HG03196 (cell line): ENCODE data around the gene MUC5B.
"Not testable (repeated sequence)": the region's sequence is repeated elsewhere in the genome, so short reads cannot be mapped to it uniquely, and the experiment has no call there.

Experiments used
- ATAC-seq: cut with Tn5 transposase; IDR thresholded peaks from one replicate; pipeline ENCODE4 v1.9.1; 2021; ENCODE audit not compliant: unreplicated experiment

MUC5B gene

DNA sequence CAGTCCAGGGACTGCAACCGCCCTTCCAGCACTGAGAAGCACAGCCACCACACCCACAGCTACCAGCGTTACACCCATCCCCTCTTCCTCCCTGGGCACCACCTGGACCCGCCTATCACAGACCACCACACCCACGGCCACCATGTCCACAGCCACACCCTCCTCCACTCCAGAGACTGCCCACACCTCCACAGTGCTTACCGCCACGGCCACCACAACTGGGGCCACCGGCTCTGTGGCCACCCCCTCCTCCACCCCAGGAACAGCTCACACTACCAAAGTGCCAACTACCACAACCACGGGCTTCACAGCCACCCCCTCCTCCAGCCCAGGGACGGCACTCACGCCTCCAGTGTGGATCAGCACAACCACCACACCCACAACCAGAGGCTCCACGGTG, 19.9 kb downstream of the MUC5B start:
- ATAC-seq = not testable (repeated sequence)

DNA sequence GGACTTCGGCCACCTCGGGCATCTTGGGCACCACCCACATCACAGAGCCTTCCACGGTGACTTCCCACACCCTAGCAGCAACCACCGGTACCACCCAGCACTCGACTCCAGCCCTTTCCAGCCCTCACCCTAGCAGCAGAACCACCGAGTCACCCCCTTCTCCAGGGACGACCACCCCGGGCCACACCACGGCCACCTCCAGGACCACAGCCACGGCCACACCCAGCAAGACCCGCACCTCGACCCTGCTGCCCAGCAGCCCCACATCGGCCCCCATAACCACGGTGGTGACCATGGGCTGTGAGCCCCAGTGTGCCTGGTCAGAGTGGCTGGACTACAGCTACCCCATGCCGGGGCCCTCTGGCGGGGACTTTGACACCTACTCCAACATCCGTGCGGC, 20.7 kb downstream of the MUC5B start:
- not testable (repeated sequence) for ATAC-seq

DNA sequence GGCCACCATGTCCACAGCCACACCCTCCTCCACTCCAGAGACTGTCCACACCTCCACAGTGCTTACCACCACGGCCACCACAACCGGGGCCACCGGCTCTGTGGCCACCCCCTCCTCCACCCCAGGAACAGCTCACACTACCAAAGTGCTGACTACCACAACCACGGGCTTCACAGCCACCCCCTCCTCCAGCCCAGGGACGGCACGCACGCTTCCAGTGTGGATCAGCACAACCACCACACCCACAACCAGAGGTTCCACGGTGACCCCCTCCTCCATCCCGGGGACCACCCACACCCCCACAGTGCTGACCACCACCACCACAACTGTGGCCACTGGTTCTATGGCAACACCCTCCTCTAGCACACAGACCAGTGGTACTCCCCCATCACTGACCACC, 21.7 kb downstream of the MUC5B start:
- not testable (repeated sequence) for ATAC-seq

DNA sequence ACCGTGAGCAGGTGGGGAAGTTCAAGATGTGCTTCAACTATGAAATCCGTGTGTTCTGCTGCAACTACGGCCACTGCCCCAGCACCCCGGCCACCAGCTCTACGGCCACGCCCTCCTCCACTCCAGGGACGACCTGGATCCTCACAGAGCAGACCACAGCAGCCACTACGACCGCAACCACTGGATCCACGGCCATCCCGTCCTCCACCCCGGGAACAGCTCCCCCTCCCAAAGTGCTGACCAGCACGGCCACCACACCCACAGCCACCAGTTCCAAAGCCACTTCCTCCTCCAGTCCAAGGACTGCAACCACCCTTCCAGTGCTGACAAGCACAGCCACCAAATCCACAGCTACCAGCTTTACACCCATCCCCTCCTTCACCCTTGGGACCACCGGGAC, 22.9 kb downstream of the MUC5B start:
- not testable (repeated sequence) for ATAC-seq

DNA sequence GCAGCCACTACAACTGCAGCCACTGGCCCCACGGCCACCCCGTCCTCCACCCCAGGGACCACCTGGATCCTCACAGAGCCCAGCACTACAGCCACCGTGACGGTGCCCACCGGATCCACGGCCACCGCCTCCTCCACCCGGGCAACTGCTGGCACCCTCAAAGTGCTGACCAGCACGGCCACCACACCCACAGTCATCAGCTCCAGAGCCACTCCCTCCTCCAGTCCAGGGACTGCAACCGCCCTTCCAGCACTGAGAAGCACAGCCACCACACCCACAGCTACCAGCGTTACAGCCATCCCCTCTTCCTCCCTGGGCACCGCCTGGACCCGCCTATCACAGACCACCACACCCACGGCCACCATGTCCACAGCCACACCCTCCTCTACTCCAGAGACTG, 23.4 kb downstream of the MUC5B start:
- ATAC-seq = not testable (repeated sequence)

DNA sequence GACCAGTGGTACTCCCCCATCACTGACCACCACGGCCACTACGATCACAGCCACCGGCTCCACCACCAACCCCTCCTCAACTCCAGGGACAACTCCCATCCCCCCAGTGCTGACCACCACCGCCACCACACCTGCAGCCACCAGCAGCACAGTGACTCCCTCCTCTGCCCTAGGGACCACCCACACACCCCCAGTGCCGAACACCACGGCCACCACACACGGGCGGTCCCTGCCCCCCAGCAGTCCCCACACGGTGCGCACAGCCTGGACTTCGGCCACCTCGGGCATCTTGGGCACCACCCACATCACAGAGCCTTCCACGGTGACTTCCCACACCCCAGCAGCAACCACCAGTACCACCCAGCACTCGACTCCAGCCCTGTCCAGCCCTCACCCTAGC, 24.2 kb downstream of the MUC5B start:
- not testable (repeated sequence) for ATAC-seq

DNA sequence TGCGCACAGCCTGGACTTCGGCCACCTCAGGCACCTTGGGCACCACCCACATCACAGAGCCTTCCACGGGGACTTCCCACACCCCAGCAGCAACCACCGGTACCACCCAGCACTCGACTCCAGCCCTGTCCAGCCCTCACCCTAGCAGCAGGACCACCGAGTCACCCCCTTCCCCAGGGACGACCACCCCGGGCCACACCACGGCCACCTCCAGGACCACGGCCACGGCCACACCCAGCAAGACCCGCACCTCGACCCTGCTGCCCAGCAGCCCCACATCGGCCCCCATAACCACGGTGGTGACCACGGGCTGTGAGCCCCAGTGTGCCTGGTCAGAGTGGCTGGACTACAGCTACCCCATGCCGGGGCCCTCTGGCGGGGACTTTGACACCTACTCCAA, 26.1 kb downstream of the MUC5B start:
- not testable (repeated sequence) for ATAC-seq

DNA sequence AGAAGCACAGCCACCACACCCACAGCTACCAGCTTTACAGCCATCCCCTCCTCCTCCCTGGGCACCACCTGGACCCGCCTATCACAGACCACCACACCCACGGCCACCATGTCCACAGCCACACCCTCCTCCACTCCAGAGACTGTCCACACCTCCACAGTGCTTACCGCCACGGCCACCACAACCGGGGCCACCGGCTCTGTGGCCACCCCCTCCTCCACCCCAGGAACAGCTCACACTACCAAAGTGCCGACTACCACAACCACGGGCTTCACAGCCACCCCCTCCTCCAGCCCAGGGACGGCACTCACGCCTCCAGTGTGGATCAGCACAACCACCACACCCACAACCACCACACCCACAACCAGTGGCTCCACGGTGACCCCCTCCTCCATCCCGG, 27.5 kb downstream of the MUC5B start:
- ATAC-seq = not testable (repeated sequence)

DNA sequence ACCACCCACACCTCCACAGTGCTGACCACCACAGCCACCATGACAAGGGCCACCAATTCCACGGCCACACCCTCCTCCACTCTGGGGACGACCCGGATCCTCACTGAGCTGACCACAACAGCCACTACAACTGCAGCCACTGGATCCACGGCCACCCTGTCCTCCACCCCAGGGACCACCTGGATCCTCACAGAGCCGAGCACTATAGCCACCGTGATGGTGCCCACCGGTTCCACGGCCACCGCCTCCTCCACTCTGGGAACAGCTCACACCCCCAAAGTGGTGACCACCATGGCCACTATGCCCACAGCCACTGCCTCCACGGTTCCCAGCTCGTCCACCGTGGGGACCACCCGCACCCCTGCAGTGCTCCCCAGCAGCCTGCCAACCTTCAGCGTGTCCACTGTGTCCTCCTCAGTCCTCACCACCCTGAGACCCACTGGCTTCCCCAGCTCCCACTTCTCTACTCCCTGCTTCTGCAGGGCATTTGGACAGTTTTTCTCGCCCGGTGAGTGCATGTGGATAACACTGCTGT, 28.4 kb downstream of the MUC5B start:
- ATAC-seq = no peak

DNA sequence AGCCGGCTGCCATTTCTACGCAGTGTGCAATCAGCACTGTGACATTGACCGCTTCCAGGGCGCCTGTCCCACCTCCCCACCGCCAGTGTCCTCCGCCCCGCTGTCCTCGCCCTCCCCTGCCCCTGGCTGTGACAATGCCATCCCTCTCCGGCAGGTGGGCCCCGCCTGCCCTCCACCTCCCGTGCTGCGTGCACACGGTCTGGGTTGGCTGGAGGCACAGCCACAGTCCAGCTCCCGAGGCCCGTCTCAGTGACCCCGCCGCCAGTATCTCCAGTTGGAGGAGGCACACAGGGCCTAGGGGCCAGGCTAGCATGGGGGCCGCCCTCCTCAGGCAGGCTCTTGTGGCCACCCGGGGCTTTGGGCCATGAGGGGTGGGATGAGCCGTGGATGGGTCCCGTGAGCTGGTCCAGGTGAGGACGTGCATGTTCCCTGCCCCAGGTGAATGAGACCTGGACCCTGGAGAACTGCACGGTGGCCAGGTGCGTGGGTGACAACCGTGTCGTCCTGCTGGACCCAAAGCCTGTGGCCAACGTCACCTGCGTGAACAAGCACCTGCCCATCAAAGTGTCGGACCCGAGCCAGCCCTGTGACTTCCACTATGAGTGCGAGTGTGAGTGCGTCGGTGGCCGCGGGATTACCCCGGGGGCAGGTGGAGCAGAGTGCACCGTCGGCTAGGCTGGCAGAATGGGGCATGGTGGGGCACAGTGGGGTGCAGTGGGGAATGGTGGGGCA, 29.7 kb downstream of the MUC5B start:
- ATAC-seq = no peak

DNA sequence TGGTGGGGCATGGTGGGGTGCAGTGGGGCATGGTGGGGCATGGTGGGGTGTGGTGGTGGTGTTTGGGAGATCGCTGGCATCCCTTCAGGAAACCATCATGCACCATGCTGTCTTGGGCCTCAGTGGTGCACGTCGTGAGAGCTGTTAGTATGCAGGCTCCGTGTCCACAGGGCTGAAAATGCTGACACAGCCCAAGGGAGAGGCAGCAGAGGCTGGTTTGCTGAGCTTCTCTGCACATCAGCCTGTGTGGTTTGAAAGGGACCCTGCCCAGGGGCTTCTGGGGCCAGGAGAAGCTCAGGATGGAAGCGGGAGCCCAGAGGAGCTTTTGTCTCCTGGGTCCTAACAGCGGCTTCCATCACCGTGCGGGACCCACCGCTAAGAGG, 30.2 kb downstream of the MUC5B start:
- ATAC-seq = no peak

DNA sequence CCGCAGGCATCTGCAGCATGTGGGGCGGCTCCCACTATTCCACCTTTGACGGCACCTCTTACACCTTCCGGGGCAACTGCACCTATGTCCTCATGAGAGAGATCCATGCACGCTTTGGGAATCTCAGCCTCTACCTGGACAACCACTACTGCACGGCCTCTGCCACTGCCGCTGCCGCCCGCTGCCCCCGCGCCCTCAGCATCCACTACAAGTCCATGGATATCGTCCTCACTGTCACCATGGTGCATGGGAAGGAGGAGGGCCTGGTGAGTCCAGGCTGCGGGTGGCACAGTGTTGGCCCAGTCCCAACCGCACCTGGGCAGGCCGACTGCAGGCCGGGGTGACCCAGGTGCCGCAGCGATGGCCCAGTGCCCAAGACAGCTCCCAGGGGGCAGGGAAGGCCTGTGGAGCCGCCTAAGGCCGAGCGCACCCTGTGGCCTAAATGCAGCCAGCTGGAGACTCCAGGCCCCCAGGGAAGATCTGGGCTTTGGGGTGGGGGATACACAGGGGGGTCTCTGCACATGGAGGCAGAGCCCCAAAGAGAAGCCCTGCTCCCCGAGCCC, 31.3 kb downstream of the MUC5B start:
- ATAC-seq = no peak

DNA sequence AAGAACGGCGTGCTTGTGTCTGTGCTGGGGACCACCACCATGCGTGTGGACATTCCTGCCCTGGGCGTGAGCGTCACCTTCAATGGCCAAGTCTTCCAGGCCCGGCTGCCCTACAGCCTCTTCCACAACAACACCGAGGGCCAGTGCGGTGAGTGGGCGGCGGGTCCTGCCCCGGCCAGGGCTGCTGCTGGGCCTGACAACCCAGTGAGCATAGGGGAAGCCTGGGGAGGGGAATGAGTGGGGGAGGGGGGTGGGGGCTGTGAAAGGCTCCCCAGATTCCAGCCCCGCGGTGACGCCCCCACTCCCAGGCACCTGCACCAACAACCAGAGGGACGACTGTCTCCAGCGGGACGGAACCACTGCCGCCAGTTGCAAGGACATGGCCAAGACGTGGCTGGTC, 31.9 kb downstream of the MUC5B start:
- ATAC-seq = no peak

DNA sequence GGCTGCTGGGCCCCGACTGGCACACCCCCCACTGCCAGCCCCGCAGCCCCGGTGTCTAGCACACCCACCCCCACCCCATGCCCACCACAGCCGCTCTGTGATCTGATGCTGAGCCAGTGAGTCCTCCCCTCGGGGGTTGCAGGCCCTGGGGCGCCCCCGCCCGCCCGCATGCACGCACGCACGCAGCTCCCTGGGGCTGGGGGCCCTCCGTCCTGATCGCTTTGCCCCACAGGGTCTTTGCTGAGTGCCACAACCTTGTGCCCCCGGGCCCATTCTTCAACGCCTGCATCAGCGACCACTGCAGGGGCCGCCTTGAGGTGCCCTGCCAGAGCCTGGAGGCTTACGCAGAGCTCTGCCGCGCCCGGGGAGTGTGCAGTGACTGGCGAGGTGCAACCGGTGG, 32.3 kb downstream of the MUC5B start:
- ATAC-seq = no peak

DNA sequence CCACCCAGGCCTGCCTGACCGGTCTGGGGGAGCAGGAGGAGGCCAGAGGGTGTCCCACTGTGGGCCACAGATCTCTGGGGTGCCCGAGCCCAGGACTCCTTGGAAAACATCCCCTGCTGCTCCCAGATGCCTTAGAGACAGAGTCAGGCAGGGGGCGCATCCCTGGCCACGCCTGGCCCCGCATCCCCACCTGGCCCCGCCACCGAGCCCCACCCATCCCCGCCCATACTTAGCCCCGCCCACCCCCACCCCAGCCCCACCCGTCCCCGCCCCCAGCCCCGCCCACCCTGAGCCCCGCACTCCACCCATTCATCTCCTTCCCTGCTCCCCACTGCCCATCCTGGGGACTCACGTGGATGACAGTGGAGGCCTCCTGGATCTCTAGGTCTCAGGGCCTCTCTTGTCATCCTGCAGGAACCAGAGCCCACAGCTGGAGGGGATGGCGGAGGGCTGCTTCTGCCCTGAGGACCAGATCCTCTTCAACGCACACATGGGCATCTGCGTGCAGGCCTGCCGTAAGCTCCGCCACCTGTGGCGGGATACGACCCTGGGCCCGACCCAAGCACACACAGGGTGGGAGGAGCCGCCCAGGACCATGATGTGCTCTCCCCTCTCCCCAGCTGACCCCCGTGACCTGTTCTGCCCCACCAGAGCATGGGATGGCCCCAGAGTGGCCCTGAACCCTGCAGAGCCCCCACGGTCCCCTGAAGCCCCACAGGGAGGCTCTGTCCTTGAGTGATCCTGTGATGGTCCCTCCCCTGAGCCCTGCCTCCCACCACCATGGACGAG, 33.6 kb downstream of the MUC5B start:
- no peak for ATAC-seq

DNA sequence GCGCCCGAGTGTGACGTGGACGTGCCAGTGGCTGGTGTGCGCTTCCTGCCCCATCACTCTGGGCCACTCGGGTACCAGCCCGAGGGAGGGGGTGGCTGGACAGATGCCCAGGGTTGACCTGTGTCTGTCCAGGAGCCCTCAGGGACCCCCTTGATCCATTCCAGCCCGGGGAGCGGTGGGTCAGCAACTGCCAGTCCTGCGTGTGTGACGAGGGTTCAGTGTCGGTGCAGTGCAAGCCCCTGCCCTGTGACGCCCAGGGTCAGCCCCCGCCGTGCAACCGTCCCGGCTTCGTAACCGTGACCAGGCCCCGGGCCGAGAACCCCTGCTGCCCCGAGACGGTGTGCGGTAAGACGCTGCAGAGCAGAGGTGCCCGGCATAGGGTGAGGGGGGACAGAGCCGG, 34.5 kb downstream of the MUC5B start:
- no peak for ATAC-seq

DNA sequence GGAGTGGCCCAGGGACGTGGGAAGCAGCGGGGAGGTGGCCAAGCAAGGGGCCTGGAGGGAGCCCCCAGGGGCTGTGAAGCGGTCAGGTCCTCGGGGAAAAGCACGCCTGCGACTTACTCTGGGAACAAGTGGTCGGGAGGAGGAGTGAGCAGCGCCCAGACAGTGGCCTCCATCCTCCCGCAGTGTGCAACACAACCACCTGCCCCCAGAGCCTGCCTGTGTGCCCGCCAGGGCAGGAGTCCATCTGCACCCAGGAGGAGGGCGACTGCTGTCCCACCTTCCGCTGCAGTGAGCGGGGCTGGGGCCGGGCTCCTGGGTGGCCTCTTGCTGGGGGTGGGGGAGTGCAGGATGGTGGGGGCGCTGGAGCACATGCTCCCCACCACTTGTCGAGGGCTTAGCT, 35.0 kb downstream of the MUC5B start:
- ATAC-seq = no peak

DNA sequence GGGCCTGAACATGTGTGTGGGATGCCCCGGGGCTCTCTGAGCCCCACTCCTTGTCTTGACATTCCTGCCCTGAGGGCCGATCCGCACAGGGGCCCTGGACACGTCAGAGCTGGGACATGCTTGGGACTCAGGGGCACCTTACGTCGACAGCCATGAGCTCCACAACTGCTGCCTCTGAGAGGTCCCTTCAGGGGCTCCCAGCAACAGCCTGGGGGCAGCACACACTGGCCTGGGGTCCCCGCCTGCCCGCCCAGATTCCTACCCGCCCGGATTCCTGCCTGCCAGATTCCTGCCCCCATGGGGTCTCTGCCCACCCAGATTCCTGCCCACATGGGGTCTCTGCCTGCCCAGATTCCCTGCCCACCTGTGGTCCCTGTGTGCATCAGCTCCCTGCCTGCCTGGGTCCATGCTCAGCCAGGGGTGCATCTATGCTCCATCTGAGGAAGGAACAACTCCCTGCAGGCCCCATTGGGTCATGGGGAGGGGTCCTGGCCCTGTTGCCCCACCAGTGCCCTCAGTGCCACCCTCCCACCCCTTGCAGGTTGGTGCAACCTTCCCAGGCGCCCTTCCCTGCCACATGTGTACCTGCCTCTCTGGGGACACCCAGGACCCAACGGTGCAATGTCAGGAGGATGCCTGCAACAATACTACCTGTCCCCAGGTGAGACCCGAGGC, 35.7 kb downstream of the MUC5B start:
- no peak for ATAC-seq

DNA sequence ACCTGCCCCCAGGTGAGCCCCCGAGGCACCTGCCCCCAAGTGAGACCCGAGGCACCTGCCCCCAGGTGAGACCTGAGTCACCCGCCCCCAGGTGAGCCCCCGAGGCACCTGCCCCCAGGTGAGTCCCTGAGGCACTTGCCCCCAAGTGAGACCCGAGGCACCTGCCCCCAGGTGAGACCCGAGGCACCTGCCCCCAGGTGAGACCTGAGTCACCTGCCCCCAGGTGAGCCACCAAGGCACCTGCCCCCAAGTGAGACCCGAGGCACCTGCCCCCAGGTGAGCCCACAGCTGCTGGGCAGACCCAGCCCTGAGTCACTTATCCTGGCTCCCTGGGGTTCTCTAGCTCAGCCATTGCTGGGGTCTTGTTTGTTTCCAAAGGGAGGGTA, 36.2 kb downstream of the MUC5B start:
- ATAC-seq = no peak

DNA sequence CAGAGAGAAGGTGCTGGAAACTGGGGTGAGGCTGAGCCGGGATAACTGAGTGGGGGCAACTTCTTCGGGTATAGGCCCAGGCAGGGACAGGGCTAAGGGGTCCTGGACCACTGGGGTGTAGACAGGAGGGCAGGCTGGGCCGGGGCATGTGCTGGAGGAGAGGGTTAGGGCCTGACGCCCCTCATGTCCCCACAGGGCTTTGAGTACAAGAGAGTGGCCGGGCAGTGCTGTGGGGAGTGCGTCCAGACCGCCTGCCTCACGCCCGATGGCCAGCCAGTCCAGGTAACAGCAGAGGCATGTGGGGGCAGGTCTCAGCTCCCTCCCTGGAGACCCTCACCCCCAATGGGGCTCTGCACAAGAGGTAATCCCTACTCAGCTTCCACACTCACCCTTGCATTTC, 36.7 kb downstream of the MUC5B start:
- ATAC-seq = no peak

DNA sequence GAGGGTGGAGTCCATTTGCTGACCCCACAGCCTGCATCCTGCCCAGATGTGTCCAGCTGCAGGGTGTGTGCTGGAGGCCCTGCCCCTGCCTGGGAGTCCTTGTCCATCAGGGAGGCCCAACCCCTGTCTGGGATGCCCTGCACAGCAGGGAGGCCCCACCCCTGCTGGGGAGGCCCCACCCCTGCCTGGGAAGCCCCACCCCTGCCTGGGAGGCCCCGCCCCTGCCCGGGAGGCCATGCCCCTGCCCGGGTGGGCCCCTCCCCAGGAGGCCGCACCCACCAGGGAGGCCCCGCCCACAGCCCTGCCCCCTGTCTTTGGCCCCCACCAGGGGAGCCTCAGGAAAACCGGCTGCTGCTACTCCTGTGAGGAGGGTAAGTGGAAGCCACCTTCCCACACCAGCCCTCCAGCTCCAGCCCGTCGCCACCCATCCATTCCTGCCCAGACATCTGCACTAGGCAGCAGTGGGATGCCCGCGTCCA, 37.2 kb downstream of the MUC5B start:
- ATAC-seq = no peak
